Activated CD4-positive, alpha-beta memory T cell treated with anti-CD3 and anti-CD28 coated beads for 36 hours (primary cell): ENCODE measurements around the gene PDLIM5. TPM values are rescaled to one million over a fixed set of nuclear protein-coding genes. Genes with fewer than 3 reads are reported as not detected.

Experiments used
- CTCF ChIA-PET: fragments of 350-600 bp; sonication (Branson Sonifier 250); formaldehyde crosslinking; loops from one replicate; lab custom pipeline; 2021; ENCODE audit warnings: antibody characterized with exemption, inconsistent platforms; lab: Charles Lee
- POLR2A ChIA-PET: fragments of 350-600 bp; sonication (Branson Sonifier 250); formaldehyde crosslinking; loops from one replicate; lab custom pipeline; 2021; ENCODE audit warnings: antibody characterized with exemption; lab: Charles Lee
- DNase-seq: peaks from one replicate; pipeline ENCODE4 v3.0.0-alpha.2; 2020
- H3K27ac Mint-ChIP-seq: one replicate; pipeline ENCODE4 v1.8.0; 2021; ENCODE audit warnings: mixed read lengths
- H3K27me3 Mint-ChIP-seq: one replicate; pipeline ENCODE4 v1.8.0; 2021; ENCODE audit warnings: mixed read lengths
- H3K36me3 Mint-ChIP-seq: one replicate; pipeline ENCODE4 v1.8.0; 2021; ENCODE audit warnings: mixed read lengths
- H3K4me1 Mint-ChIP-seq: one replicate; pipeline ENCODE4 v1.8.0; 2021; ENCODE audit warnings: low read depth, mixed read lengths
- H3K4me3 Mint-ChIP-seq: one replicate; pipeline ENCODE4 v1.8.0; 2021; ENCODE audit warnings: mild to moderate bottlenecking, mixed read lengths
- H3K9me3 Mint-ChIP-seq: one replicate; pipeline ENCODE4 v1.8.0; 2021; ENCODE audit warnings: mixed read lengths
- intact Hi-C: fragments of 100-400 bp; cut with micrococcal nuclease; formaldehyde crosslinking; loops from one replicate; pipeline ENCODE4 v1.15.1; 2023
- total RNA-seq, 2 experiments: library from RNA; stranded (reverse); gene quantifications; one replicate each; pipeline ENCODE4 v1.2.3, GENCODE V29; 2021

The PDLIM5 gene
- total RNA-seq, 2 experiments from 2014 or later: 23.8 to 26.3 TPM

DNA sequence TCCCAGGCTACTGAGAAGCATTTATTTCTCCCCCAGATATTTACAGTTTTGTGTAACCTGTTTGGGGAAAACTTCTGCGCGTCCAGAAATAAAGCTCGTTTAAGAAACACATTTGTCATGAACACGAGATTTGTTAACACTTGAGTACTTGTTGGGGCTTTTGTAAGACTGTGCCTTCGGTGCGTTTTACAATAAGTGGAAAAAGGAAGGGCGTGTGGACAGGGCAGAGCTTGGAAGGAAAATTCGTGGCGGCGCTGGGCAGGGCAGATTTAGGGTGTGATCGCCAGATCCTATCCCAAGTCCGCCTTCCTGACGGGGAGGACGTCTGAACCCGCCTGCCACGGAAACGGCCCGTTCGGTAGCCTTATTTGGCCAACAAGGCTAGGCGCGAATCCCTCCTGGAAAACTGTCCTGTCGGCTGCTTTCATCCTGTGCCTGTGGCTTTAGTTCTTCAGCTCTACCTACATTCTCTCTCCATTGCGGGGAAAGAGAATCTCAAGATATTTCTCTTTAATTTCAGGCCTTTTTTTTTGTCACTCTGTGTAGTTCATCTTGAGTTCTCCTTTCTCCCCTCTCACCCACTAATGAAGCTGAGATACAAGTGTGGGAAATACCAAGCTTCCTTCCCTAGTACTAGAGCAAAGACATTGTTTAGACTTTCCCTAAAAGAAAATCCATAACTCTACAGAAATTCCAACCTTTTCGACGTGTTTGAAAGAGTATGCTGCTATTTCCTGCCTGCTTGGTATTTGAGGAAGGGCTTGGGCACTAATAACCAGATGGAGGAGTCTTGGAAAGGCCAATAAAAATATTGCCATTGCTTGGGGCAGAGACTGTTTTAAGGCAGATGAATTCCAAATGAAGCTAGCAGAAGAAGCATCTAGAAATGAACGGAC is 982 bp downstream of the PDLIM5 start:
- peak; percentile 33 for DNase-seq
- Mint-ChIP-seq H3K4me3 (peak overlapping the region; percentile 81), H3K27ac (no peak overlapping the region), H3K27me3 (peaks cover 10% of the 10 kb centered on the region), H3K4me1 (peaks cover 17% of the 10 kb centered on the region), H3K36me3 (peaks cover 1% of the 10 kb centered on the region), H3K9me3 (no peaks in the 10 kb centered on the region)
- ChIA-PET POLR2A (no interaction called here), CTCF (interaction anchor here (1.0 to 1.3 kb wide), 3 partner anchors 46 to 148 kb away, joined by 3 to 5 read pairs (median 3); no protein-coding TSS in a partner anchor)
- intact Hi-C loops: loop anchor here (5.0 kb wide), 1 partner anchor 145 kb away; no protein-coding TSS in a partner anchor

DNA sequence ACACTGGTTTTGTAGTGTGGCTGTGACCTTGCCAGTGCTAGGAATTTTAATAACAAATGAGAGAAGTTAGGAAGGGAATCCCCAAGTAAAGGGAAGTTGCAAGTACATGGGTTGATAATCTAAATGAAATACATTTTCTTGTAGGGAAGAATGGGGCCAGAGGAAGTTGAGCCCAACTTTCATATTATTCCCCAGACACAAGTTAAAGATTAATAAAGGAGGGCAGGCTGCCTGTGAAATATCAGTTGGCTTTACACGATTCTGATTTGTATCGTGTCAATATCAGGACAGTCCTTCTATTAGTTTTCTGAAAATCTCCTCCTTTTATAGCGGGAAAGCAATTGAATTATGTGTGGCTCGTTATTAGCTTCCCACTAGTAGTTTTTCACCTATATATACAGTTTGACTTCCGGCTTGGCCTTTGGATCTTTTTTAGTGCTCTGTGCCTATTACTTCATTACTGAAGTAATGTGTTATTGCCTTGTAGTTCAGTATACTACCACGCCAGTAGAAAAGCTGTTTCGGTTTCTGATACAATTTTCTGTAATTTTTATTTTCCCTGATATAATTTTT is 1.7 kb downstream of the PDLIM5 start:
- H3K36me3 Mint-ChIP-seq: peaks cover 1% of the 10 kb centered on the region
- peaks cover 5% of the 10 kb centered on the region for H3K27me3 Mint-ChIP-seq
- H3K9me3 Mint-ChIP-seq: no peaks in the 10 kb centered on the region
- no peak overlapping the region for H3K27ac Mint-ChIP-seq
- intact Hi-C loops: loop anchor here (5.0 kb wide), 1 partner anchor 144 kb away; no protein-coding TSS in a partner anchor
- ChIA-PET CTCF (interaction anchor here (1.0 to 1.3 kb wide), 2 partner anchors 46 to 66 kb away, joined by 3 to 5 read pairs; no protein-coding TSS in a partner anchor), POLR2A (no interaction called here)
- peak overlapping the region; percentile 81 for H3K4me3 Mint-ChIP-seq
- no peak for DNase-seq
- H3K4me1 Mint-ChIP-seq: peaks cover 17% of the 10 kb centered on the region

DNA sequence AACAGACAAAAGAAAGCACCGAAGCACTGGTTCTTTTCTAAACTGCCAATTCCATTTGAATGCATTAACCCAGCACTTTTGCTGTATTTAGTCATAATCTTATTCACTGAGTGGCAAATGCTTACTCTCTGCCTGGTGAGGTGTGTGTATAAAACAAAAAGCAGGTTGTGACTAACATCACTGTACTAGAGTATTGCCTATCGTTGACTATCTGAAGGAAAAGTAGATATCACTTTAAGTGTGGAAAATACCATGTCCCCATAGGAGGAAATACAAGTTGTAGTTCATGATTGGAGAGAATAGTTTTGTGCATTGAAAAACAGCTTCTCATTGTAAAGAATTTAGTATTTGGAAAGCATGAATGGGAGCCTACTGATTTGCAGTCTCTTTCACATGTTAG is 2.7 kb downstream of the PDLIM5 start:
- DNase-seq: no peak
- ChIA-PET CTCF (no interaction called here), POLR2A (no interaction called here)
- no peaks in the 10 kb centered on the region for H3K9me3 Mint-ChIP-seq
- H3K4me3 Mint-ChIP-seq: no peak overlapping the region
- H3K36me3 Mint-ChIP-seq: peaks cover 1% of the 10 kb centered on the region
- no peak overlapping the region for H3K27ac Mint-ChIP-seq
- peaks cover 21% of the 10 kb centered on the region for H3K4me1 Mint-ChIP-seq
- H3K27me3 Mint-ChIP-seq: no peaks in the 10 kb centered on the region
- intact Hi-C loops: loop anchor here (5.0 kb wide), 1 partner anchor 143 kb away; no protein-coding TSS in a partner anchor

DNA sequence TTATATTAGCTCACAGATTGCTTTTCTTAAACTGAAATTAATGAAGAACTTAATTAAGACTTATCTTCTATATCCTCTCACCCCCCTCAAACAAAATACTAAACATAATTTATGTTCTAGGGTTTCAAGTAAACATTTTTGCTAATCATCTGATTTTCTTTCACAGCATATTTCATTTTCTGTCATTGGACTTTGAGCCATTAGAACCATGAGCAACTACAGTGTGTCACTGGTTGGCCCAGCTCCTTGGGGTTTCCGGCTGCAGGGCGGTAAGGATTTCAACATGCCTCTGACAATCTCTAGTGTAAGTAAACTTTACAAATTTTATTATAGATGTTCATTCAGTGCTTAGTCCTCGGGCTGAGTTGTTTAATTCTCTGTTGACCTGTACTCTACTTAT is 3.3 kb downstream of the PDLIM5 start:
- Mint-ChIP-seq H3K4me3 (no peak overlapping the region), H3K9me3 (no peaks in the 10 kb centered on the region), H3K4me1 (peaks cover 25% of the 10 kb centered on the region), H3K27me3 (no peaks in the 10 kb centered on the region), H3K36me3 (peaks cover 4% of the 10 kb centered on the region), H3K27ac (no peak overlapping the region)
- no peak for DNase-seq
- ChIA-PET POLR2A (no interaction called here), CTCF (no interaction called here)
- intact Hi-C loops: no loop called here

DNA sequence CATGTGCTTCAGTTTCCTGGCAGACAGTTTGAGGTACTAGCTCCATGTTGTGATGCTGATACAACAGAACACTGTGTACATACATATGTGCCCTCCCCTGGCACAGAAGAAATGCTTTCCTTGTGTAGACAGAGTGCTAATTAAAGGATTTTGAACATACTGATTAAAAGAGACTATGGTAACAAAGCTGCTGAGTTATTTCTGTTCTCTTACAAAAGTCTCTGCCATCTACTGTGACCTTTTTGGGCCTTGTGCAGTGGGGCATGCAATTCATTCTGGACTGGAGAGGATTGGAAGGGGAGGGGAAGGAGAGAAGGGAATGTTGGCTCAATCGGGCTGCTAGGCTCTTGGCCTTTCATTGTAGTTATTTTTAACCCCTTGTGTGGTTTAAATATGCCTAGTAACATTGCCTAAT is 6.0 kb downstream of the PDLIM5 start:
- Mint-ChIP-seq H3K4me1 (peaks cover 21% of the 10 kb centered on the region), H3K4me3 (no peak overlapping the region), H3K9me3 (no peaks in the 10 kb centered on the region), H3K36me3 (peaks cover 4% of the 10 kb centered on the region), H3K27me3 (no peaks in the 10 kb centered on the region), H3K27ac (no peak overlapping the region)
- intact Hi-C loops: no loop called here
- ChIA-PET CTCF (no interaction called here), POLR2A (no interaction called here)
- no peak for DNase-seq

DNA sequence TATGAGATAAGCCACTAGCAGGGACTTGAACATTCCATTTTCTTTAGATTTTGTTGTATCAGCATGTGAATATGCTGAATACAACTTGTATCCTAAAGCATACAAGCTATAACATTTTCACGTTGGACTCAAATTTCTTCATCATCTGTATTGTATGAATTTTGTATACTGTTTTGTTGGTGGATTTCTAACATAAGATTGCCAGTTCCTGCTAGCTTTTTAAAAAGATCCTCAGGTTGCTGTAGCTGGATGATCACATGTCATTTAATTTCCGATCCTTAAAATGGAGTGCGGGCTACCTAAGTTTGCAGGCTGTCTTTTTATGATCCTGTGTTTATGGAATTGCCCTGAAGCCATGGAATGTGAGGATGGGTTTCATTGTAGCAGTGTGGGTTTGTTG is 6.9 kb downstream of the PDLIM5 start:
- peaks cover 4% of the 10 kb centered on the region for H3K36me3 Mint-ChIP-seq
- H3K27me3 Mint-ChIP-seq: no peaks in the 10 kb centered on the region
- CTCF ChIA-PET: no interaction called here
- POLR2A ChIA-PET: no interaction called here
- no peak overlapping the region for H3K4me3 Mint-ChIP-seq
- no peak for DNase-seq
- H3K9me3 Mint-ChIP-seq: no peaks in the 10 kb centered on the region
- H3K27ac Mint-ChIP-seq: no peak overlapping the region
- intact Hi-C loops: no loop called here
- H3K4me1 Mint-ChIP-seq: peaks cover 17% of the 10 kb centered on the region

DNA sequence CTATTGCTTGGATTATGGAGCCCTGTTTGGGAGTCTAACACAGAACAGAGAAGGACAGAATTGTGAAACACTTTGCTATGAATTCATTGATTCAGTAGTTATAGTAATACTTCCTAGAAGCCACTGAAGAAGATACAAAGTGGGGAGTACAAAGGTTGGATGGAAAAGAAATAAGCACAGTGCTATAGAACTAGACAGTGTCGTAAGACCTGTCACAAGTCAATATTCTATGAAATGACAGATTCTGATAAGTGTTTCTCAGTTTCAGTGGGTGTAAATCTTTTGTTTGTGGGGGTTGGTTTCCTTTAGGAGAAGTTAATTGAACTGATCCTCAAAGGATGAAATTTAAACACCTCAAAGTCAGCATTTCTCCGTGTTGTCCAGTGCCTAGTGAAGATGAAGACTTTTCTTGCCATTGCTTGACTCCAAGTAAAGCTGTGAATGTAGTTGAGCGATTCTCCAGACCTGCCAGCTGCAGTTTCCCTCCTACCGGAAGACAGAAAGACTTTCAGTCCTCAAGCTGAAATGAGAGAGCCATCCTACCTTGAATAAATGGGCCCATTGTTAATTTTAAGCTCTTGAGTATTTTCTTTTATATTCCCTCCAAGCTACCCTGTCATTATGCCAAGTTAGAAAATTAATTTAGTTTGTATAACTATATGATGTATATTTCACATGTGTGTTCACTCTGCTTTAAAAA is 7.9 kb downstream of the PDLIM5 start:
- ChIA-PET POLR2A (interaction anchor here (1.1 kb wide), 1 partner anchor 51 kb away, joined by 3 read pairs; no protein-coding TSS in a partner anchor), CTCF (no interaction called here)
- intact Hi-C loops: no loop called here
- peaks cover 4% of the 10 kb centered on the region for H3K36me3 Mint-ChIP-seq
- H3K4me1 Mint-ChIP-seq: peaks cover 22% of the 10 kb centered on the region
- no peaks in the 10 kb centered on the region for H3K27me3 Mint-ChIP-seq
- H3K9me3 Mint-ChIP-seq: no peaks in the 10 kb centered on the region
- no peak overlapping the region for H3K4me3 Mint-ChIP-seq
- DNase-seq: no peak
- H3K27ac Mint-ChIP-seq: no peak overlapping the region

DNA sequence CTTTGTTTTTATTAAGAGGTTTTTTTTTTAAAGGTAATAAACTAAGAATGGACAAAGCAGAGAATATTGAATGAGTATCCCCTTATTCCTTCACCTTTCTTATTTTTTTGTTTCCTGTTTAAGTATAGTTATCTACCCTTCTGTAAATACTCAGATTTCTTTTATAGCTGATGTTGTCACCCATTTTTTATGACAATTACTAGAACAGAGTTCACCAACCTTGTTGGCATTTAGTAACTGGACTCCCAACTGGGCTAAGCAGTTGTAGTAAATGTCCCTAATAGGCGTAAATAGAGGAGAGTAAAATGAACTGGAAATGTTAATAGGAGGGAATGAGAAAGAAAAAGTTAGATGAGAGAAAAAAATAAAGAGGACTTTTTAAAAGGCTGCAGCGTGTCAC is 9.8 kb downstream of the PDLIM5 start:
- Mint-ChIP-seq H3K27me3 (no peaks in the 10 kb centered on the region), H3K4me3 (no peak overlapping the region), H3K36me3 (peaks cover 2% of the 10 kb centered on the region), H3K27ac (no peak overlapping the region), H3K4me1 (peaks cover 22% of the 10 kb centered on the region), H3K9me3 (no peaks in the 10 kb centered on the region)
- POLR2A ChIA-PET: no interaction called here
- no peak for DNase-seq
- intact Hi-C loops: no loop called here
- CTCF ChIA-PET: no interaction called here

DNA sequence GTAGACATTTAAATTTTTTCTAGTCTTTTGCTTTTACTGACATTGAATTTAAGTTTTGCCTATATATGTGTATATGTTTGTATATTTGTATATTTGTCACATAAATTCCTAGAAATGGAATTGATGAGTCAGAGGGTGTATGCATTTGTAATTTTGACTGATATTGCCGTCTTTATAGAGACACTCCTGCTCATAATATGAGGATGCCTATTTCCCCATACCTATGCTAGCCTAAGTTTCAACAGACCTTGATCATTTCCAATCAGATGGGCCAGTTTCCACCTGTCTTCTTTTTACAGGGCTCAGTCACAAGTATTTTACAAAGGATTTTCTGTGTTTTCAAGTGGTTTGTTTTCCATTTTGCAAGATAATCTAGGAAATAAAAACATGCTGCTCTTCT is 10.8 kb downstream of the PDLIM5 start:
- Mint-ChIP-seq H3K9me3 (no peaks in the 10 kb centered on the region), H3K4me1 (peaks cover 21% of the 10 kb centered on the region), H3K4me3 (no peak overlapping the region), H3K27me3 (no peaks in the 10 kb centered on the region), H3K36me3 (peaks cover 3% of the 10 kb centered on the region), H3K27ac (no peak overlapping the region)
- ChIA-PET POLR2A (no interaction called here), CTCF (no interaction called here)
- intact Hi-C loops: no loop called here
- no peak for DNase-seq

DNA sequence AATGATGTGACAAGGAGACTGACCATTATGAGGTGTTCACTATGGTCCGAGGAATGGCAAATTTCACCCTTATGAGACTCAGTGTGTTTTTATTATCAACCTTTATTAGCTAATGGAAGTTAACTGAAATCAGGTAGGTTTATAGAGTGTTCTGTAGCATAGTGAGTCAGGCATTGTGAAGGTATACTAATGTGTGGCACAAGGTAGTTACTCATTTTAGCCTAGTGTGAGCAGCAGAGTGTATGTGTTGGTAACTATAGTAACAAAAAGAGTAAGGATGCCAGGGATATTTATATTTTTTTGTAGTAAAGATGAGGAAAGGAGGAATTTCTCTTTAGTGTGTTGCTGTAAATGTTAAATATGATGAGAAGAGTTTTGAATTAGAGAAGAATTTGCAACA is 12.0 kb downstream of the PDLIM5 start:
- ChIA-PET POLR2A (interaction anchor here (0.5 to 1.1 kb wide), 2 partner anchors 13 to 162 kb away, joined by 3 to 5 read pairs; no protein-coding TSS in a partner anchor), CTCF (no interaction called here)
- Mint-ChIP-seq H3K27ac (no peak overlapping the region), H3K9me3 (no peaks in the 10 kb centered on the region), H3K4me3 (no peak overlapping the region), H3K4me1 (peaks cover 19% of the 10 kb centered on the region), H3K27me3 (no peaks in the 10 kb centered on the region), H3K36me3 (peaks cover 4% of the 10 kb centered on the region)
- intact Hi-C loops: no loop called here
- no peak for DNase-seq

DNA sequence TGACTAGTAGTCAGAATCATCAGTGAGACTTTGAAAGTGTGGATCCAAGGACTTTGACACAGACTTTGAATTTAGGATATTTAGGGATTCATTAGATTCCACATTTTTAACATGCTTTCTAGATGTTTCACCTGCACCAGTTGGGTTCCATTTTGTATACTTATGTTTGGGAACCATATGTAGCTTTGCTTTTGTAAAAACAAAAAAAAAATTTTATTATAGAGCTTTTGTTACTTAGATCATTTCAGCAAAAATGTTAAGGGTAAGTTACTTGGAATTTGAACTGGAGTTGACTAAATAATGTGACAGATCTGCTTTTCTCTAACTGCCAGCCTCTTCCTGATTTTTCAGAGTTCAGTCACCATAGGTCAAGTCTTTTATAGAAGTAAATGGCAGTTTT is 14.6 kb downstream of the PDLIM5 start:
- H3K9me3 Mint-ChIP-seq: peaks cover 6% of the 10 kb centered on the region
- intact Hi-C loops: no loop called here
- POLR2A ChIA-PET: no interaction called here

DNA sequence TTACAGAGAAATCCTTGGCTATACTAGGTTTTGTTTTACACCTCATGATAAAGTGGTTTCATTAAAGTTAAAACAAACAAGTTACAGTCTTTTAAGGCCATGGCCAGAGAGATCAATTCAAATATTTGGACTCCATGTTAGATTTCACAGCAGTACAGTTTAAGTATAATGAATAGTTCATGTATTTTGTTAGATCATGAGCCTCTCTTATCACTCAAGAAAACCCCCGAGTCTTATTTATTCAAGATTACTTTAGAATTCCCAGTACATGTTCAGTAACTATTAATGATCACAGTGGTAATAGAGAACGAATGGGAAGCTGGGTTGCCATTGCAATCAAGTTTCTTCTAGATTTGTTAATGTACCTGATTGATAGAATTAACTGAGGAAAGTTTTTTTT is 15.2 kb downstream of the PDLIM5 start:
- Mint-ChIP-seq H3K27me3 (no peaks in the 10 kb centered on the region), H3K4me1 (peaks cover 11% of the 10 kb centered on the region), H3K36me3 (peaks cover 7% of the 10 kb centered on the region), H3K9me3 (peaks cover 6% of the 10 kb centered on the region), H3K27ac (no peak overlapping the region), H3K4me3 (no peak overlapping the region)
- ChIA-PET CTCF (no interaction called here), POLR2A (no interaction called here)
- intact Hi-C loops: no loop called here
- no peak for DNase-seq

More for the DNA sequence above, 14.6 kb downstream of the PDLIM5 start:
- H3K4me3 Mint-ChIP-seq: no peak overlapping the region
- no peak overlapping the region for H3K27ac Mint-ChIP-seq
- no peaks in the 10 kb centered on the region for H3K27me3 Mint-ChIP-seq
- H3K36me3 Mint-ChIP-seq: peaks cover 7% of the 10 kb centered on the region
- peaks cover 11% of the 10 kb centered on the region for H3K4me1 Mint-ChIP-seq
- CTCF ChIA-PET: no interaction called here
- DNase-seq: no peak
